K562 (cell line): Measurements from ENCODE around the gene SNRNP200.

ENCODE experiments used
- HDAC6 ChIP-seq: IDR thresholded peaks from 2 replicates; pipeline ENCODE4 v1.6.1; 2012; ENCODE audit warnings: low read depth, mild to moderate bottlenecking, control low read depth, inconsistent platforms, low read length, moderate library complexity
- MLX ChIP-seq, 2 experiments: fragments of 450-650 bp in 1 of 2; sonication (generic) in 1 of 2; formaldehyde crosslinking; conservative IDR thresholded peaks; 2 replicates each; pipeline versions ENCODE4 v1.4.0 to v1.8.1; 2020 to 2022; ENCODE audit warnings: mild to moderate bottlenecking in 1 of 2, missing genetic modification reagents in 1 of 2
- POLR2AphosphoS5 ChIP-seq: IDR thresholded peaks from 2 replicates; pipeline ENCODE4 v1.6.1; 2011; ENCODE audit warnings: mild to moderate bottlenecking, low read depth, low read length, moderate library complexity; ENCODE audit not compliant: control insufficient read depth, insufficient read depth
- RBM39 ChIP-seq: fragments of 200-400 bp; formaldehyde crosslinking; optimal IDR thresholded peaks from 2 replicates; pipeline ENCODE3; 2018; ENCODE audit warnings: low read depth, low read length
- SIN3A ChIP-seq, 2 experiments: fragments of 150-350 bp in 1 of 2; IDR thresholded peaks; 2 replicates each; pipeline ENCODE4 v1.6.1; 2011 to 2016; ENCODE audit warnings: borderline replicate concordance in 2 of 2, low read depth in 2 of 2, low read length in 2 of 2, mild to moderate bottlenecking in 2 of 2, moderate library complexity in 2 of 2; ENCODE audit not compliant: control insufficient read depth in 1 of 2
- TF ChIP-seq, protein P1 (sequence below), 3 experiments: IDR thresholded peaks in 2 of 3; conservative IDR thresholded peaks in 1 of 3; 2 replicates each; pipeline ENCODE4 v1.5.1; 2011 to 2012; ENCODE audit warnings: low read length in 3 of 3, mild to moderate bottlenecking in 3 of 3, control low read depth in 2 of 3, improper control_type of control experiment in 1 of 3, inconsistent platforms in 1 of 3, low read depth in 1 of 3, mixed read lengths in 1 of 3, moderate library complexity in 1 of 3; ENCODE audit not compliant: insufficient read depth in 2 of 3

GRCh38 chr2:96336873-96337272 is 31.5 kb upstream of the SNRNP200 start:
- TF ChIP-seq, protein P1, sequence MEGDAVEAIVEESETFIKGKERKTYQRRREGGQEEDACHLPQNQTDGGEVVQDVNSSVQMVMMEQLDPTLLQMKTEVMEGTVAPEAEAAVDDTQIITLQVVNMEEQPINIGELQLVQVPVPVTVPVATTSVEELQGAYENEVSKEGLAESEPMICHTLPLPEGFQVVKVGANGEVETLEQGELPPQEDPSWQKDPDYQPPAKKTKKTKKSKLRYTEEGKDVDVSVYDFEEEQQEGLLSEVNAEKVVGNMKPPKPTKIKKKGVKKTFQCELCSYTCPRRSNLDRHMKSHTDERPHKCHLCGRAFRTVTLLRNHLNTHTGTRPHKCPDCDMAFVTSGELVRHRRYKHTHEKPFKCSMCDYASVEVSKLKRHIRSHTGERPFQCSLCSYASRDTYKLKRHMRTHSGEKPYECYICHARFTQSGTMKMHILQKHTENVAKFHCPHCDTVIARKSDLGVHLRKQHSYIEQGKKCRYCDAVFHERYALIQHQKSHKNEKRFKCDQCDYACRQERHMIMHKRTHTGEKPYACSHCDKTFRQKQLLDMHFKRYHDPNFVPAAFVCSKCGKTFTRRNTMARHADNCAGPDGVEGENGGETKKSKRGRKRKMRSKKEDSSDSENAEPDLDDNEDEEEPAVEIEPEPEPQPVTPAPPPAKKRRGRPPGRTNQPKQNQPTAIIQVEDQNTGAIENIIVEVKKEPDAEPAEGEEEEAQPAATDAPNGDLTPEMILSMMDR (IDR thresholded peaks at IDR 0.05 in 2 of 3, conservative IDR thresholded peaks at IDR 0.05 in 1 of 3; ENCODE audit: insufficient read depth in 2 of 3, low read depth in 1 of 3, low read length in 3 of 3) = no peak
- TF ChIP-seq HDAC6 (no peak), RBM39 (no peak), MLX (CRISPR knock-in tag; conservative IDR thresholded peaks at IDR 0.05) (no peak), POLR2AphosphoS5 (no peak), SIN3A (IDR thresholded peaks at IDR 0.05; ENCODE audit: borderline replicate concordance in 2 of 2, control insufficient read depth in 1 of 2, low read depth in 2 of 2, low read length in 2 of 2) (no peak)
